HUES6 (cell line): ENCODE results near the gene NARF.
"Not testable (repeated sequence)": the region's sequence is repeated elsewhere in the genome, so short reads cannot be mapped to it uniquely, and the experiment has no call there.

ENCODE experiments used
- H3K27ac ChIP-seq: 2 replicates; pipeline ENCODE4 v1.7.0; 2013; ENCODE audit warnings: low read depth, mild to moderate bottlenecking, low read length, inconsistent platforms
- H3K27me3 ChIP-seq: 2 replicates; pipeline ENCODE4 v1.6.1; 2013; ENCODE audit warnings: low read length; ENCODE audit not compliant: control insufficient read depth, insufficient read depth
- H3K36me3 ChIP-seq: 2 replicates; pipeline ENCODE4 v1.6.1; 2013; ENCODE audit warnings: low read length; ENCODE audit not compliant: control insufficient read depth, insufficient read depth
- H3K4me1 ChIP-seq: 2 replicates; pipeline ENCODE4 v1.6.1; 2013; ENCODE audit warnings: low read length; ENCODE audit not compliant: control insufficient read depth, insufficient read depth
- H3K4me3 ChIP-seq: 2 replicates; pipeline ENCODE4 v1.5.1; 2013; ENCODE audit warnings: low read depth, low read length
- H3K9ac ChIP-seq: one replicate; pipeline ENCODE4 v1.6.1; 2013; ENCODE audit warnings: mild to moderate bottlenecking, low read length
- H3K9me3 ChIP-seq: 2 replicates; pipeline ENCODE4 v1.6.1; 2013; ENCODE audit warnings: low read depth, low read length; ENCODE audit not compliant: control insufficient read depth, insufficient read depth

Gene NARF

DNA sequence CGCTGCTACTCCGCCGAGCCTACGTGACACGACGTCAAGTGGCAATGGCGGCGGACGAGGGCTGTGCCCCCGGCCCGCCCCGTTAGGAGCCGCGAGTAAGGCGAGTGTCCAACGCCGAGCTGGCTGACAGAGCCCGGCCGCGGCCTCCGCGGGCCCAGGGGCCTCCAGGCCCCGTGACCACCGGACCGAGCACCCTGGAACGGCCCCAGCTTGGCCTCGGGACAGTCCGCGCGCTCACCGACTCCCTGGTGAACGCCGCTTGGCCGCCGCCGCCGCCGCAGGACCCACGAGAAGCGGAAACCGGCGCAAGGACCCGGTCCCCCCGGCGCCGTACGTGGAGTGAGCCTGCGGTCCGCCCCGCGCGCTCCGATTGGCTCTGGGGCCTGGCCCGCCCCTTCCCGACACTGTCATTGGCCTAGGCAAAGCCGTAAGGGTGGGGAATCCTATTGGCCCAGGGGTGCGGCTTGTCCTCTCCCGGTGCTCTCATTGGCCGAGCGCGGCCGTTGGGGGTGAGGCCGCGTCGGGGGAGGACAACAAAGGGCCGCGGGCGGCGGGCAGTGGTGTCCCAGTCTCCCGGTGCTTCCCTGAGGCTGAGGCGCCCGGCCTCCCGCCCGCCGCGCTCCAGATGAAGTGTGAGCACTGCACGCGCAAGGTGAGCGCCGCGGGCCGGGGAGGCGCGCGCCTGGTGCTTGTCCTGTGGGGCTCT is at the start of gene NARF:
TSS of gene NARF (plus strand) at position 563 of the 706 bp plus-strand sequence. CDS start at position 626, 63 bp downstream.
- Histone ChIP-seq H3K4me1 (0 out of 2 replicates have a peak, but pooled peaks cover 4% of the 10 kb centered on the region), H3K9me3 (peaks cover 3% of the 10 kb centered on the region; the same call in 1 of the 2 replicates), H3K36me3 (peaks cover 33% of the 10 kb centered on the region), H3K9ac (peak within 1 kb of the TSS; percentile 77), H3K4me3 (peak within 1 kb of the TSS; percentile 89), H3K27me3 (no peaks in the 10 kb centered on the region), H3K27ac (peak within 1 kb of the TSS; percentile 94)

DNA sequence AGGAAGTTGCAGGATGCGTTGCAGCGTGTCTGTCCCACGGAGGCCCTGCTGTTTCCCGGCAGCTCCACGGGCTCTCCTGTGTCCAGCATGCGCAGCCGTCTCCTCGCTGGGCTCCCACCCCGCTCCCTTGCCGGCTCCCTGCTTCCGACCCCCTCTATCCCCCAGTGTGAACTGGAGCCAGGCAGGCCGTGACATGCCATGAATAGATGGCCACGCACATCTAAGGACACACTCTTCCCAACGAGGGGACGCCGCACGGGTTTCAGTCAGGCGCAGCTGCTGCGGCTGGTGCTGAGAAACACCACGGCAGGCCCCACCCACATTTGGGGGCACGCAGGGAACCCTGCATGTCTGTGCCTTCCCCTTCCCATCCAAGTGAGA is 49.6 kb upstream of the NARF start:
- Histone ChIP-seq H3K27me3 (no peaks in the 10 kb centered on the region), H3K9me3 (no peaks in the 10 kb centered on the region), H3K4me1 (no peaks in the 10 kb centered on the region), H3K36me3 (peaks cover 2% of the 10 kb centered on the region; the same call in 1 of the 2 replicates), H3K4me3 (no peak overlapping the region), H3K27ac (no peak overlapping the region), H3K9ac (no peak overlapping the region)

DNA sequence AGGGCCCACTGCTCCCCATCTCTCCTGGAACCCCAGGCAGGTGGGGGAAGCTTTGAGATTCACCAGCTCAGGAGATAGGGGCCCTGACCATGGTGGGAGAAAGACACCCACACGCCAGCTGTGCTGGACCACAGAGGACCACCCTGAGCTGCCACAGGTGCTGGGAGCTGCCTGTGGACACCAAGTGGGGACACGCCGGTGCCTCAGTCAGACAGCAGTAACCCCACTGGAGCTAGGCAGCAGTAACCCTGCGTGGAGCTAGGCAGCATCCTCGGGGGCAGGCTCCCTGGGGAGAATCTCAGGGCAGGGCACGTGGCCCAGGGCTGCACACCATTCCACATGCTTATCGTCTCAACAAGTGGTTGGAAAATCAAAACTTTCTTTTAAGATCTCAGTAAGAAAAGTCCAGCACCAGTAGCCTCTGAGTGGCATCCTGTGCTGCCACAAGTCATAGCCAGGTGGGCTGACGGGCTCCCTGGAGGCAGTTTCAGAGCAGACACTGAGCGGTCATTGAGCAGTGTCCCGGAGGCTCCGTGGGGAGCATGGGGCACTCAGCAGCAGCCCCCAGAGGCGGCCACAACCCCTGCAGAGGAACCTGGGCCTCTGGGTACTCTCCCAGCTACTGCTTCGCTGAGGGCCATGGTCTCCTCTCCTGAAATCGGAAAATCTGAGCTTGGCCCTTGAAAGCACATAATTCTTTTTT is 48.4 kb upstream of the NARF start:
- H3K4me3 ChIP-seq: no peak overlapping the region
- no peak overlapping the region for H3K27ac ChIP-seq
- H3K36me3 ChIP-seq: no peaks in the 10 kb centered on the region
- H3K4me1 ChIP-seq: peaks cover 2% of the 10 kb centered on the region; the same call in 1 of the 2 replicates
- H3K9me3 ChIP-seq: no peaks in the 10 kb centered on the region
- H3K9ac ChIP-seq: no peak overlapping the region
- no peaks in the 10 kb centered on the region for H3K27me3 ChIP-seq

DNA sequence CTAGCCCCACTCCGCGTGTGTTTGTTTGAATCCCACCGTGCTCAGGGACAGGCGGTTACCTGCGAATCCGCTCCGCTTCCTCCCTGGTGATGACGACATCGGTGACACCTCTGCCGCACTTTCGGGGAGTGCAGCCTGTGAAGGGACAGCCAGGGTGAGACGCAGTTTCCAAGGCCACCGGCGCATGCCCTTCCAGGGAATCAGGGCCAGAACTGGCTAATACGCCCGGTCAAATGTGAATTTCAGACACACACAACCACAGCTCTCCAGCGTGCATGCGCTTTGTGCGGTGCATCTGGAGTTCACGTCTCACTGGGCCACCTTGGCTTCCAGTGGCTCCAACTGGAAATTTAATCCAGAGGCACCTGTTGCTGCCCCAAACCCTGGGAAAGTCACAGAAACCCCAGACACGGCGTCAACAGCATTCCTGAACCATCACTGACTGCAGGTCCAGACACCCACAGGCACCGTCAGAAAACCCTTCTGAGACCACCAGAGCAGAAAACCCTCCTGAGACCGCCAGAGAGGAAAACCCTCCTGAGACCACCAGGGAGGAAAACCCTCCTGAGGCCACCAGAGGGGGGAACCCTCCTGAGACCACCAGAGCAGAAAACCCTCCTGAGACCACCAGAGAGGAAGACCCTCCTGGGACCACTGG is 47.0 kb upstream of the NARF start:
- peaks cover 3% of the 10 kb centered on the region; the same call in 1 of the 2 replicates for H3K4me1 ChIP-seq

DNA sequence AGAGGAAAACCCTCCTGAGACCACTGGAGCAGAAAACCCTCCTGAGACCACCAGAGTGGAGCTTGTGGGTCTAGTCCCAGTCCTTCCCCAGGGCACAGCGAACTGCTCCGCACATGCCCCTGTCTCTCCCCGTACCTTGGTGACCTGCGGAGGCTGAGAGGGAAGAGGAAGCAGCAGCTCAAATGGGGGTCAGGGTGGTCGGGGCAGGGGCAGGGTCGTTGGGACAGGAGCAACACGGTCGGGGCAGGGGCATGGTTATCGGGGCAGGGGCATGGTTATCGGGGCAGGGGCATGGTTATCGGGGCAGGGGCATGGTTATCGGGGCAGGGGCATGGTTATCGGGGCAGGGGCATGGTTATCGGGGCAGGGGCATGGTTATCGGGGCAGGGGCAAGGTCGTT is 46.5 kb upstream of the NARF start:
- not testable (repeated sequence) for H3K4me1 ChIP-seq, H3K9me3 ChIP-seq

More for the DNA sequence above, 47.0 kb upstream of the NARF start:
- Histone ChIP-seq H3K27ac (no peak overlapping the region), H3K9me3 (no peaks in the 10 kb centered on the region), H3K4me3 (no peak overlapping the region), H3K27me3 (no peaks in the 10 kb centered on the region), H3K36me3 (no peaks in the 10 kb centered on the region), H3K9ac (peak overlapping the region; percentile 3)

DNA sequence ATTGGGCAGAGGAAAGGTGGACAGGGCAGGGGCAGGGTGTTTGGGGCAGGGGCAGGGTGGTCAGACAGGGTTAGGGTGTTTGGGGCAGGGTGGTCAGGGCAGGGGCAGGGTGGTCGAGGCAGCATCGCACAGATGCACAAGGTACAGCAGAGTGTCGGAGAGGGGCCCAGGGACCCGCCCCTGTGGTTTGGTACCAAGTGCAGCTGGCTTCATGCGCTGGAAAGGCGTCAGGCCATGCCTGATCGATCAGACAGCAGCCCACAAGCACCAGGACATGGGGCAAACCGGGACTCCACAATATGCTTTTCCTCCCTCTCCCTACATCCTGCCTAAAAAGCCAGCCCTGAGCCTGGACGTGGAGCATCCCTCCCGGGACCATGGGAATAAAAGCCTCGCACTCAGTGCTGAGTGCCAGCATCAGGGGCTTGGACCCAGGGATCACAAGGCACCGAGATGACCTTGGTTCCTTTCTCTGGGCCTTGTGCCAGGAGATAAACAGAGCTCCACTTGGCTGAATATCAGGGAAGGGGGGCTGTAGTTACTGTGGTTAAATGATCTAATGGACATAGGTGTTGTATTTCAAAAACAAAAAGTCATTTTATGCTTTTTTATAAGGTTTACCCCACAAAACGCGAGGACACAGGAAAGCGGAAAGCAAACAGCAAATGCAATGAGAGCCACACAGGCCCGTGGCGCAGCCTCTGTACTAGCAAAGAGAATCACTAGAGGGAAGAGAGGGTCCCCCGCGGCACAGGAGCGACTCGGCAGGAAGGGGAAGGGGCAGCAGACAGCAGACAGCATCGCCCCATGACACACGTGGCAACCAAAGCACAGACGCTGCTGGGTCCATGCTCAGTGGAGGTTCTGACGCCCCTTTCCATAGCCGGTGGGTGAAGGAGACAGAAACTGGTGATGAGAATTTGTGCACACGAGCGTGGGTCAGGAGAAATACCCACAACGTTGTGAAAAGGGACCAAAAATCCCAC is 45.7 kb upstream of the NARF start:
- no peaks in the 10 kb centered on the region for H3K36me3 ChIP-seq
- H3K9me3 ChIP-seq: no peaks in the 10 kb centered on the region
- H3K27ac ChIP-seq: no peak overlapping the region
- H3K4me1 ChIP-seq: peaks cover 6% of the 10 kb centered on the region
- H3K9ac ChIP-seq: no peak overlapping the region
- no peak overlapping the region for H3K4me3 ChIP-seq
- H3K27me3 ChIP-seq: no peaks in the 10 kb centered on the region

More for the DNA sequence above, 46.5 kb upstream of the NARF start:
- not testable (repeated sequence) for H3K4me3 ChIP-seq, H3K36me3 ChIP-seq, H3K27ac ChIP-seq, H3K9ac ChIP-seq, H3K27me3 ChIP-seq

DNA sequence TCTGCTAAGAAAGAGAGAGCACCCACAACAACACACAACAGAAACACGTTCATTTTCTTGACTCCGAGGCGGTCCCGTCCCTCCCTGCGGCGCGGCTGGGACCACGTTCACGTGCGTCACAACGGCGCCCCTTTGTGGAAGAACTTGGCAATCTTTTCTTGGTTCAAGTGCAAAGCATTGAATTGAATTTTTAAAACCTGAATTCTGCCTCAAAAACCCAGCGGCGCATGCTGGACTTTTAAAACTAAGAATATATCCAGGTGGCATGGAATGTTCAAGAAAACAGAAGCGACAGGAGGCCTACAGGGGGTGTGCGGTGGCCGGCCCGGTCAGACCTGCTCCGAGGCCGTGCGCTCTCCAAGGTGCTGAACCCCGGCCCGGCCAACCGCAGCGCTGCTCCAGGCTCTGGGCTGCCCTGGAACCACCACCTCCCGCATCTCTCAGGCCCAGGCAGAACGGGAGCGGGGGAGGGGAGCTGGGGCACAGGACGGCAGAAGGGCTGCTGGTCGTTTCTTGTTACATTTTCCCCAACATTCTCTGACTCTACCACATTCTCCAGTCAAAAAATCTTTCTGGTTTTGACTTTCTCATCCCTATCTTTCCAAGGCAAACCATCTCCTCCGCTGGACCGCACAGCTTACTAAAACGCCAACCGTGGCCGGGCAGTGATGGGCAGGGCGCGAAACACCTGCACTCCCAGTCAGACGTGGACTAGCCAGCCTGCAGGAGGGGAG is 43.8 kb upstream of the NARF start:
- Histone ChIP-seq H3K27ac (no peak overlapping the region), H3K27me3 (no peaks in the 10 kb centered on the region), H3K4me1 (peaks cover 6% of the 10 kb centered on the region), H3K9me3 (no peaks in the 10 kb centered on the region), H3K36me3 (no peaks in the 10 kb centered on the region), H3K4me3 (peak overlapping the region; percentile 40), H3K9ac (no peak overlapping the region)

DNA sequence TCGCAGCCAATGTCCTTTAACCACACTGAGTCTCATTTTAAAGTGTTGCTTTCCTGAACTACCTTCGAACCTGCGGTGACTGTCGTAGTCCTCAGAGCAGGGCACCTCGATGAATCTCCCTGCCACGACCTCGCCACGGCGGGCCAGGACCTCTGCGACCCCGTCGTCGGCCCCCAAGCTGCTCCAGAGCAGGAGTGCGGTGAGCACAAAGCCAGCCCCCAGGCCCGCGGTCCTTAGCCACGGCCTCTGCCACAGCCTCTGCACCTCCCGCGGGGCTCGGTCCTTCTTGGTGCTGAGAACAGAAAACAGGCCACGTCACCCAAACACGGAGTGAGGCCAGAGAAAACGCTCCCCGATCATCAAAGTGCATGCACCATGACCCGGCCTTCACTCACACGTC is 43.2 kb upstream of the NARF start:
- Histone ChIP-seq H3K9me3 (no peaks in the 10 kb centered on the region), H3K9ac (no peak overlapping the region), H3K4me1 (peaks cover 6% of the 10 kb centered on the region), H3K4me3 (no peak overlapping the region), H3K36me3 (0 out of 2 replicates have a peak, but pooled peaks cover 5% of the 10 kb centered on the region), H3K27ac (no peak overlapping the region), H3K27me3 (no peaks in the 10 kb centered on the region)

DNA sequence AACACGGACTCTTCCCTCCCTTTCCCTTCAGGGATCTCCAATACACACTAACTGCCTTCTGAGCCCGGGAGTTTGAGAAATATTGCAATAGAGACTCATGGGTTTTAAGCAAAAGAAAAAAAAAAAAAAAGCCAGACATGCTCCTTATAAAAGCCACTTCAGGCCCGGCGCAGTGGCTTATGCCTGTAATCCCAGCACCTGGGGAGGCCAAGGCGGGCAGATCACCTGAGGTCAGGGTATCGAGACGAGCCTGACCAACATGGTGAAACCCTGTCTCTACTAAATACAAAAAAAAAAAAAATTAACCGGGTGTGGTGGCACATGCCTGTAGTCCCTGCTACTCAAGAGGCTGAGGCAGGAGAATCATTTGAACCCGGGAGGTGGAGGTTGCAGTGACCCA is 42.8 kb upstream of the NARF start:
- peaks cover 6% of the 10 kb centered on the region for H3K4me1 ChIP-seq
- H3K9ac ChIP-seq: no peak overlapping the region
- H3K27me3 ChIP-seq: no peaks in the 10 kb centered on the region
- no peak overlapping the region for H3K4me3 ChIP-seq
- no peaks in the 10 kb centered on the region for H3K9me3 ChIP-seq
- H3K36me3 ChIP-seq: 0 out of 2 replicates have a peak, but pooled peaks cover 5% of the 10 kb centered on the region
- H3K27ac ChIP-seq: no peak overlapping the region

DNA sequence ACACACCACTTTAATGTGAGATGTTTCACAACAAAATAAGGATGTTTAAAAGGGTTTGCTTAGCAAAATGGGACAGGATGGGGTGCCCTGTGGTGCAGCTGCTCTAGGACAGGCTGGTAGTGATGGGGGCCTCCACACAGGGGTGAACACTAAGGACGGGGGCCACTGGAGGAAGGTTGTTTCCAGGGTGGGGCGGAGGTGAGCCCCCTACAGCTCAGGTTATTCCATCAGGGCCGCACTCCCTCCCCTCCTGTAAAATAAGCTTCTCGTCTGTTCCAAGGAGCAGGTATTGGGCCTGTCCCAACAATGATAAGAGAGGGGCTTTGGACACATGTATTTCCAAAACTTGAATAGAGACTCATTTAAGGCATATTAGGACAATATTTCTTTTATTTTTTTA is 42.3 kb upstream of the NARF start:
- Histone ChIP-seq H3K4me3 (no peak overlapping the region), H3K4me1 (peaks cover 6% of the 10 kb centered on the region), H3K27me3 (no peaks in the 10 kb centered on the region), H3K36me3 (peaks cover 5% of the 10 kb centered on the region; the same call in 1 of the 2 replicates), H3K27ac (no peak overlapping the region), H3K9ac (no peak overlapping the region), H3K9me3 (no peaks in the 10 kb centered on the region)
